ENCODE measurements around the gene CNOT3.
"Not testable (repeated sequence)": the region's sequence is repeated elsewhere in the genome, so short reads cannot be mapped to it uniquely, and the experiment has no call there.

The CNOT3 gene

GRCh38 chr19:54169149-54169740, 31.7 kb downstream of the CNOT3 start:
- DNase-seq (ENCODE audit: low spot score) = no peak

- not testable (repeated sequence) for DNase-seq (ENCODE audit: low spot score)
These were observed 34.3 kb downstream of the CNOT3 start for GRCh38 chr19:54171736-54172431.

- no peak for DNase-seq (ENCODE audit: low spot score)
These were observed 35.2 kb downstream of the CNOT3 start, which contains the start of gene TMC4 for GRCh38 chr19:54172471-54173358. TSS of gene TMC4 (minus strand) at chr19:54173160. CDS start at chr19:54173117, 43 bp downstream.

GRCh38 chr19:54173359-54173699, 35.8 kb downstream of the CNOT3 start:
- no peak for DNase-seq (ENCODE audit: low spot score)

- DNase-seq (ENCODE audit: low spot score) = no peak
These were observed 36.6 kb downstream of the CNOT3 start for GRCh38 chr19:54173951-54174834.

- DNase-seq (ENCODE audit: low spot score) = no peak
These were observed 41.2 kb downstream of the CNOT3 start for GRCh38 chr19:54178581-54179261.

- DNase-seq (ENCODE audit: low spot score) = no peak
These were observed 41.8 kb downstream of the CNOT3 start for GRCh38 chr19:54179262-54179852.

- peak; percentile 57 for DNase-seq (ENCODE audit: low spot score)
These were observed 42.4 kb downstream of the CNOT3 start for GRCh38 chr19:54179921-54180461.

GRCh38 chr19:54180691-54181091, 43.1 kb downstream of the CNOT3 start:
- DNase-seq (ENCODE audit: low spot score) = no peak

GRCh38 chr19:54181894-54182293, 44.3 kb downstream of the CNOT3 start:
- not testable (repeated sequence) for DNase-seq (ENCODE audit: low spot score)

GRCh38 chr19:54183431-54183830, 45.9 kb downstream of the CNOT3 start:
- DNase-seq (ENCODE audit: low spot score) = no peak

GRCh38 chr19:54186351-54186750, 48.8 kb downstream of the CNOT3 start:
- no peak for DNase-seq (ENCODE audit: low spot score)

GRCh38 chr19:54186934-54187381, 49.4 kb downstream of the CNOT3 start:
- DNase-seq (ENCODE audit: low spot score) = no peak

GRCh38 chr19:54188215-54188871, 50.8 kb downstream of the CNOT3 start:
- DNase-seq (ENCODE audit: low spot score) = no peak

GRCh38 chr19:54189145-54189734, 51.7 kb downstream of the CNOT3 start, which contains the start of gene MBOAT7:
TSS of gene MBOAT7 (minus strand) at chr19:54189580. CDS start at chr19:54188508, 1,072 bp downstream.
- no peak for DNase-seq (ENCODE audit: low spot score)

GRCh38 chr19:54189735-54190502, 52.4 kb downstream of the CNOT3 start:
- DNase-seq (ENCODE audit: low spot score) = peak; percentile 100

- peak; percentile 100 for DNase-seq (ENCODE audit: low spot score)
These were observed 53.0 kb downstream of the CNOT3 start for GRCh38 chr19:54190503-54191010.

Data from globus pallidus (tissue), 1 donor.